ENCODE measurements around the gene DEPDC4.
"Not testable (repeated sequence)": the region's sequence is repeated elsewhere in the genome, so short reads cannot be mapped to it uniquely, and the experiment has no call there.

Gene DEPDC4

DNA sequence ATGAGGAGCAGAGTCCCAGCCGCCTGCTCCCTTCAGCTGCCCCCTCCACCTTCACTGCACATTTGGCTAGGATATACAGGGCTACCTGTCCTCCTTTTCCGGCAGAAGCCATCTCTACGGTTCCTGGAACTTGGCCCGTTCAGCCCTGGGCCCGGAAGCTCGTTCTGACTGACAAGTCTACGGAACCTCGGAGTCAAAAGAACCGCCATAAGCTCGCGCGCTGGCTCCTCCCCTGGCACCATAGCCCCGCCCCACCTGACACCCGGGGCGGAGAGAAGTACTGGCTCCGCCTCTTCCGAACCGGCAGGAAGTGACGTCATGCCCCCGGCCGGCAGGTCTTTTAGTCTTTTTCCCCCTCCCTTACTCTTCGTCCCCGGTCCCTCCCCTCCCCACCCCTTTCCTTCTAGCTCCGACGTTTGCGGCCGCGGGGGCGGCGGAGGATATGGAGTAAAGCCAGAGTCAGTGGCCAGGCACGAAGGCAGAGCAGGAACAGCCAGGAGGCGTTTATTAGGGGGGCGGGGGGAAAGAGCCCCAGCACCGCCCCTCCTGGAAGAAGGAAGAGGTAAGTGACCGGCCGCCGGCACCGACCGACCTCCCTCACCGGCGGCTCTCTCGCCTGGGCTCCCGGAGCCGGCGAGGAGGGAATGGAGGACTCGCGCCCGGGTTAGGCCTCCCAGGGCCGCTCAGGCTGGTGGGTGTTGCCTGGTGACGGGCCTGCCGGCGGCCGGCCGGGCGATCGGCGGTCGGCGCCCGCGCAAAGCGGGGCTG lies at the start of gene DEPDC4, which contains the start of gene SCYL2:
Gene DEPDC4, minus strand, starts transcription at position 245 of the 768 bp plus-strand sequence. Its CDS starts 3 bp downstream, at position 242.
Gene SCYL2, plus strand, starts transcription at position 343 of the 768 bp plus-strand sequence. CDS start 15,794 bp downstream, outside the sequence.
- peak; percentile 81 to 88 for DNase-seq (ENCODE audit: low read depth in 2 of 2)

DNA sequence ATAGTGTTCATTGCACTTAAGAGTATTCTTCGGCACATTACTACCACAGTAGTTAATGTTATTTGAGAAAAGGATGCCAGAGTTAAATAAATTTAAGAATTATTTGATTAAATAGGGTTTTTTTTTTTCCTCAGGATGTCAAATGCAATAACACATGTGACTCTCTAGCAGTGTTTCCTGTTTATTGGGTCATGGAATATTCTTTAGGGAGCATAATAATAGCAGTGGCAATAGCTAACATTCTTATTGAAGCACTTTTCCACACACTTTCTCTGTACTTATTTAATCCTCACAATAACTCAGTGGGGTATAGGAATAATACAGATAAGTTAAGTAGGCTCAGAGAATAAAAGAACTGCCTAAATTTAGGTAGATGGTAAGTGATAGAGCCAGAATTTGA lies 44.4 kb upstream of the DEPDC4 start:
- no peak for DNase-seq (ENCODE audit: low read depth in 2 of 2)

DNA sequence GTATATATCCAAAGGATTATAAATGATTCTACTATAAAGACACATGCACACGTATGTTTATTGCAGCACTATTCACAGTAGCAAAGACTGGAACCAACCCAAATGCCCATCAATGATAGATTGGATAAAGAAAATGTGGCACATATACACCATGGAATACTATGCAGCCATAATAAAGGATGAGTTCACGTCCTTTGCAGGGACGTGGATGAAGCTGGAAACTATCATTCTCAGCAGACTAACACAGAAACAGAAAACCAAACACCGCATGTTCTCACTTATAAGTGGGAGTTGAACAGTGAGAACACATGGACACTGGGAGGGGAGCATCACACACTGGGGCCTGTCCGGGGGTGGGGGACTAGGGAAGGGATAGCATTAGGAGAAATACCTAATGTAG lies 41.3 kb upstream of the DEPDC4 start:
- not testable (repeated sequence) for DNase-seq (ENCODE audit: low read depth in 2 of 2)

DNA sequence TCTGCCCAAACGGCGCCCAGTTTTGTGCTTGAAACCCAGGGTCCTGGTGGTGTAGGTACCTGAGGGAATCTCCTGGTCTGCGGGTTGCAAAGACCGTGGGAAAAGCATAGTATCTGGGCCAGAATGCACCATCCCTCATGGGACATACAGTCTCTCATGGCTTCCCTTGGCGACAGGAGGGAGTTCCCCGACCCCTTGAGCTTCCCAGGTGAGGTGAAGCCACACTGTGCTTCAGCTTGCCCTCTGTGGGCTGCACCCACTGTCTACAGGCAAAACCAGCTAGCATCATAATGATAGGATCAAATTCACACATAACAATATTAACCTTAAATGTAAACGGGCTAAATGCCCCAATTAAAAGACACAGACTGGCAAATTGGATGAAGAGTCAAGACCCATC lies 37.5 kb upstream of the DEPDC4 start:
- not testable (repeated sequence) for DNase-seq (ENCODE audit: low read depth in 2 of 2)

DNA sequence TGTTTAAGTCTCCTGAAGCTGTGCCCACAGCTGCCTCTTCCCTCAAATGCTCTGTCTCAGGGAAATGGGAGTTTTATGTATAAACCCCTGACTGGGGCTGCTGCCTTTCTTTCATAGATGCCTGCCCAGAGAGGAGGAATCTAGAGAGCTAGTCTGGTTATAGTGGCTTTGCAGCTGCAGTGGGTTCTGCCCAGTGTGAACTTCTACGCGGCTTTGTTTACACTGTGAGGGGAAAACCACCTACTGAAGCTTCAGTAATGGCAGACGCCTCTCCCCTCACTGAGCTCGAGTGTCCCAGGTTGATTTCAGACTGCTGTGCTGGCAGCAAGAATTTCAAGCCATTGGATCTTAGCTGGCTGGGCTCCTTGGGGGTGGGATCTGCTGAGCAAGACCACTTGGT lies 37.0 kb upstream of the DEPDC4 start:
- DNase-seq (ENCODE audit: low read depth in 2 of 2): no peak

DNA sequence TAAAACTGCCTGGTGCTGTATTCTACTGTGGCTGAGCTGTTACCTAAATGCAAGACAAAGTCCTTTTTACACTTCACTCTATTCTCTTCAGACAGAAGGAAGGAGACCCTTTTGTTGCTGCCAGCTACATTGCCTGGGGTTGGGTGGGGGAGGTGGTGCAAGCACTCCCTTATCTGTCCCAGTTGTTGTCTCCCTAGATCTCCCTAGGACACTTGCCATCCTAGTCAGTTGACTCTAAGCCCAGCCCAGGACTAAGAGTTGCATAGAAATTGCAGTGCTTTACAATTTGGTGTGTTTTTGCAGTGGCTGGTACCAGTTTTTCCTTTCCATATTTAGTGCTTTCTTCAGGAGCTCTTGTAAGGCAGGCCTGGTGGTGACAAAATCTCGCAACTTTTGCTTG lies 35.2 kb upstream of the DEPDC4 start:
- DNase-seq (ENCODE audit: low read depth in 2 of 2): no peak

DNA sequence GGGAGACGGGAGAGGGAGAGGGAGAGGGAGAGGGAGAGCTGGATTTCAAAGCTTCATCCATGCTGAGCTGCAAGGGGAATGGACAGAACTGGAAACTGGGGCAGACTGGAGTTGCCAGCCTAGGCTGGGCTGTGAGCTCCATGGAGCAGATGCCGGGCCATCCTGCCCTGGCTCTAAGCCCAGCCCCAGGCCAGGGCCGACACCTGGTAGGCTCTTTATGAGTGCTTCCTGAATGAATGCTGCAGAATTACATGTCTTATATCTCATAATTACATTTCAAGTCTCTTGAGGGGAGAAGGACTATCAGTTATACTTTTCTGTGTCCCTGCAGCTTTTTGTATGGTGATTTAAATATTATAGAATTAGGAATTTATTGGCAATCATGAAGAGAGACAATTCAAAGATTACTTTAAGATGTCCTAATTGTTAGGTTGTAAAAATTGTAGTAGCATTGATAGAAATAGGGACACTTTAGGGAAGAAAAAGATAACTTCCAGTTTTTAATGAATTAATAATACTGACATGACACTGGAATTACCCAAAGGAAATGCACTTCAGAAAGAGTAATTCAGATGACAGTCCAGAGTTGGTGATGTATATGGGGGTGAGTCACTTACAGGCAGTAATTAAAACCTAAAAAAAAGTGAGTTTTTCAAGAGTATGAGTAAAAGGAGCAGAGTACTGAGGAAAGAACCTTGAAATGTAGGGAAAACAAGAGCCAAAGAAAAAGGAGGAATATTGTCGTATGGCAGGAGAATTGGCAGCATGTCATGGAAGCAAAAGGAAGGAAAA lies 29.1 kb upstream of the DEPDC4 start:
- DNase-seq (ENCODE audit: low read depth in 2 of 2): no peak

DNA sequence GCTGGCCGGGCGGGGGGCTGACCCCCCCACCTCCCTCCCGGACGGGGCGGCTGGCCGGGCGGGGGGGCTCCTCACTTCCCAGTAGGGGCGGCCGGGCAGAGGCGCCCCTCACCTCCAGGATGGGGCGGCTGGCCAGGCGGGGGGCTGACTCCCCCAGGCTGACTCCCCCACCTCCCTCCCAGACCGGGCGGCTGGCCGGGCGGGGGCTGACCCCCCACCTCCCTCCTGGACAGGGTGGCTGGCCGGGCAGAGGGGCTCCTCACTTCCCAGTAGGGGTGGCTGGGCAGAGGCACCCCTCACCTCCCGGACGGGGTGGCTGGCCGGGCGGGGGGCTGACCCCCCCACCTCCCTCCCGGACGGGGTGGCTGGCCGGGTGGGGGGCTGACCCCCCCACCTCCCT lies 27.5 kb upstream of the DEPDC4 start:
- DNase-seq (ENCODE audit: low read depth in 2 of 2): not testable (repeated sequence)

DNA sequence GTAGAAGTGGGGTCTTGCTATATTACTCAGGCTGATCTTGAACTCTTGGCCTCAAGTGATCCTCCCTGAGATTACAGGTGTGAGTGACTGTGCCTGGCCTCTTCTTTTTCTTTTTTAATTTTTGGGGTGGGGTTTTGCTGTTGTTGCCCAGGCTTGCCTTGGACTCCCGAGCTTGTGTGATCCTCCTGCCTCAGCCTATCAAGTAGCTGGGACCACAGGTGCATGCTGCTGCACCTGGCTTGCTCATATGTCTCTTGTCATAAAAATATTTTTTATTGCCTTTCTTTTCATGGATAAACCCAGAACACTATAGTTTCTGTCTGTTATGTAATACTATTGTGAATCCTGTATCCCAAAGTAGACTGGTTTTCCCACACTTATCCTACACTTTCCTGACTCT lies 26.1 kb upstream of the DEPDC4 start:
- DNase-seq (ENCODE audit: low read depth in 2 of 2): no peak

DNA sequence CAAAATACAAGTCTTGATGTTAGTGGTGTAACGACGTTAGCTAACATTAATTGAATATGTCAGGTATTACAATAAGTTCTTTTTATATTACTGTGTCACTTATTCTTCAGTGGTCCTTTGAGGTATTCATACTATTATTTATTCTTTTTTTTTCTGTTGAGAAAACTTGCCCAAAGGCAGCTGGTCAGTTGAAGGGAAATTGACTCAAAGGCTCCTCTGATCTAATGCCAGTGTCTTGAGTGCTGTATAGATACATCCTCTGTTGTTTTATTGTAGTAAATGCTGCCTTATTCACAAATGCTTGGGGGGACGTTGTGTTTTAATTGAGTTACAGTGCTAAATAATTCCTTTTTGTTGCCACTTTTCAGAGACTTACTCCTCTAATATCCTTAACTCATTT lies 23.1 kb upstream of the DEPDC4 start:
- no peak for DNase-seq (ENCODE audit: low read depth in 2 of 2)

DNA sequence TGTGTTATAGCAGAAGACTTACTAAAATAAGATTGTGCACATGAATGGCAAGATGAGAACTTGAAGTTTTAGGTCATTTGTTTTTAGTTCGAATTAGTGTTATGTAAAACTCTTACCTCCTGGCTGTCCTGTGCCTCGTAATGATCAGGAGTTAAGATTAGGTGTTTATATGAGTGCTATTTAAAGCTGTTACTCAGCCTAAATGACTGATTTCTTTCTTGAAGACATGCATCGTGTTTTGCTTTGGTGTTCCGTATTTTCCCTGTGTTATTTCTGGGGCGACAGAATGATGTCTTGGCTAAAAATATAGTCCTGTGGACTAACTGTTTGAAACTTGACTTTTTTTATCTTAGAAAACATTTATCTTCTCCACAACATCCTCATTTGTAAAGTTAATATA lies 22.2 kb upstream of the DEPDC4 start:
- no peak for DNase-seq (ENCODE audit: low read depth in 2 of 2)

DNA sequence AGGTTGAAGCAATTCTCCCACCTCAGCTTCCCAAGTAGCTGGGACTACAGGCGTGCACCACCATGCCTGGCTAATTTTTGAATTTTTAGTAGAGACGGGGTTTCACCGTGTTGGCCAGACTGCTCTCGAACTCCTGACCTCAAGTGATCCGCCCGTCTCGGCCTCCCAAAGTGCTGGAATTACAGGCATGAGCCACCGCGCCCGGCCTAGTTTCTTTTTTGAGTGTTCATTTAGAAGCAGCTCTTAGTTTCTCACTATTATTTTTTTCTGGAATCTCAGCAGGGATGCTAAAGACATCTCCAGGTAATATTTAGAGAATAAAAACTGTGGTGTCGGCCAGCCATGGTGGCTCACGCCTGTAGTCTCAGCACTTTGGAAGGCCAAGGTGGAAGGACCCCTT lies 17.7 kb upstream of the DEPDC4 start:
- not testable (repeated sequence) for DNase-seq (ENCODE audit: low read depth in 2 of 2)

DNA sequence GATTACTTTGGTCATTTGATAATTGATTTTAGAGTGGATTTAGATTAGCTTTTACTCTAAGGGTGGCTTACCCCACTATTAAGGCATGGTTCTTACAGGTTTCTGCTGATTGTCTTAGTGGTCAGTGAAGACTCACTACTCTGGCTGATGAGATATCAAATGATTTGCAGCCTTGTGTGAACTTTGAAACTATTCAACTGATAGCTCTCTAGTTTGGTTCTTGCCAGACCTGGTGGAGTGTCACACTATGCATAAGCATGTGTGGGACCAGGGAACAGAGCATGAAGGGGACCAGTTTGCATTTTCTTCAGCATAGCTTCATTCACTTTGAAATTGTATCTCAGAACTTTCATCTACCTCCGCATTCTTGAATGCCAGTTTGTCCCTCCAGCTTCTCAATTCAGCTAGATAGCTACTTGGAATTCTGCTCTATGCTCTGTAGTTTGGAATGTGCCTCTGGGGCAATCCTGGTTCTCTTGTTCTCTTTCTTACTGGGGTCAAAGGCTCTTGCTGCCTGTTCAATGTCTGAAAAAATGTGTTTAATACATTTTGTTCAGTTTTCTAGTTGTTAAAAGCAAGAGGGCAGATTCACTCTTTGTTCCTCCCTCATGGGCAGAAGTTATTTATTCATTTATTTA lies 12.8 kb upstream of the DEPDC4 start:
- no peak for DNase-seq (ENCODE audit: low read depth in 2 of 2)

DNA sequence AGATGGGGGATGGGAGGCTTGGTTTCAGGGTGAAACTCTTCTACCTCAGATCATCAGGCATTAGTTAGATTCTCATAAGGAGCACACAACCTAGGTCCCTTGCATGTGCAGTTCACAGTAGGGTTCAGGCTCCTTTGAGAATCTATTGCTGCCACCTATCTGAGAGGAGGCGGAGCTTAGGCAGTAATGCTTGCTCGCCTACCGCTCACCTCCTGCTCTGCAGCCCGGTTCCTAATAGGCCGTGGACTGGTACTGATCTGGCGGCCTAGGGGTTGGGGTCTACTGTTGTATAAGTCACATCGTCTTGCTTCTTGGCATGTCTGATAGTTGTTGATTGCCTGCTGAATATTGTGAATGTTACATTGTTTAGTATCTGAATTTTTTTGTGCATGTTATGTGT lies 12.3 kb upstream of the DEPDC4 start:
- DNase-seq (ENCODE audit: low read depth in 2 of 2): no peak

DNA sequence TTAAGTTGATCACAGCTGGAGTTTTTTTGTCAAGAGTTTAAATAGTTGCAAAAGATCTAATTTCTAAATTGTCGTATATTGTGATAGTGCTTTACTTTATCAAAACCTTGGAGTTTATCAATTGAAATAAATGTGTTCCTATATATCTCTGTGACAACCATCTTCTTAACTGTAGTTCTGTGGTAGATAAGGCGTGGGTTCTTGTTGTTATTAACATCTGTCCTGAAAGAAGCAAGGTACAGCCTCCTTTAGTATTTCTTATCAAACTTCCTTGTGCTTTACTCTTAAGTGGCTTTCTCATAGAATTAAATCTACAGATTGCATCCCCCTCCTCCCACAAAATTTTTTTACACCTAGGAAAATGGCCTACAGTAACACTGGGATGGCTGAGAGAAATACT lies 7.4 kb upstream of the DEPDC4 start:
- DNase-seq (ENCODE audit: low read depth in 2 of 2): no peak

DNA sequence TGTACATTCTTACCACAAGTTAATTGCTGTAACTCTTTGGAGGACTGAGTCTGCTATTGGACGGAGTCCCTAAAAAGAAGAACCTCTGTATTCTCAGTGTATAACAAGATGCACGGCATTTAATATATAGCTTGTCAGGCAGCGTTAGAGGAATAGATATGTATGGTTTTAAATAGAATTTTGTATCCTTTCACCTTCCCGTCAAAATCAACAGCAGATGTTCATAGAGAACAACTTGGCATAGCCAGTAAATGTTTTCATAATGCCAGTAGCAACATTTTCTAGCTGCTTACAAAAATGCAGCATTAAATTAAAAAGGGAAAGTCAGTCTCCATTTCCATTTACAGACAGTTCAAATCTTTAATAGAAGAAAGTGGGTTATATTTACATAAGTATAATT lies 6.9 kb upstream of the DEPDC4 start:
- no peak for DNase-seq (ENCODE audit: low read depth in 2 of 2)

DNA sequence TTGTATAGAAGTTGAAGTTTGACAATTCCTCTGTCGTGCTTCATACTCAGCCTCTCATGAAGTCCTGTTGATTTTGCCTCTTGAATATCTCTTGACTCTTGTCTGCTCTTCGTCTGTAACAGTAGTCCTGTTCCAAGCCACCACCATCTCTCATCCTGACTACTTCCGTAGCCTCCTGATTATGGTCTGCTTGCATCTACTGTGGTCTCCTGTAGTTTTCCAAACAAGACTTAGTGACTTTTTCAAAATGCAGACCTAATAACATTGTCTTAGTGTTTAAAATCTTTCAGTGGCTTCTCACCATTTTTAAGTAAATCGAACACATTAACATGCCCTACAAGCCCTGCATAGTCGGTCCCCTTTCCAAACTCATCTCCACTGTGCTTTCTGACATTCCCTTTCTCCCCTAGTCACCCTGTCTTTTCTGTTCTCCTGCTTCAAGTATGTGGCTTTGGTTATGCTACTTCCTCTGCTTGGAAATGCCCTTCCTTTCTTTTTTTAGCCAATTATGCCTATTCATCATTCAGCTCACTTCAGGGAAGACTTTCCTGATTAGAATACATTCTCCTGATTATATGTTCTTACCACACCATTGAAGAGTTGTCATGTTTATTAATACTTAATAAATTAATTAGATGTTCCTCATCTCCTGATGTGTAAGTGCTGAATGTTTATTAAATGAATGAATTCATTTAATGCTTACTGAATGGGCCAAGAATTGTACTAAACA lies 2.1 kb upstream of the DEPDC4 start:
- DNase-seq (ENCODE audit: low read depth in 2 of 2): no peak

DNA sequence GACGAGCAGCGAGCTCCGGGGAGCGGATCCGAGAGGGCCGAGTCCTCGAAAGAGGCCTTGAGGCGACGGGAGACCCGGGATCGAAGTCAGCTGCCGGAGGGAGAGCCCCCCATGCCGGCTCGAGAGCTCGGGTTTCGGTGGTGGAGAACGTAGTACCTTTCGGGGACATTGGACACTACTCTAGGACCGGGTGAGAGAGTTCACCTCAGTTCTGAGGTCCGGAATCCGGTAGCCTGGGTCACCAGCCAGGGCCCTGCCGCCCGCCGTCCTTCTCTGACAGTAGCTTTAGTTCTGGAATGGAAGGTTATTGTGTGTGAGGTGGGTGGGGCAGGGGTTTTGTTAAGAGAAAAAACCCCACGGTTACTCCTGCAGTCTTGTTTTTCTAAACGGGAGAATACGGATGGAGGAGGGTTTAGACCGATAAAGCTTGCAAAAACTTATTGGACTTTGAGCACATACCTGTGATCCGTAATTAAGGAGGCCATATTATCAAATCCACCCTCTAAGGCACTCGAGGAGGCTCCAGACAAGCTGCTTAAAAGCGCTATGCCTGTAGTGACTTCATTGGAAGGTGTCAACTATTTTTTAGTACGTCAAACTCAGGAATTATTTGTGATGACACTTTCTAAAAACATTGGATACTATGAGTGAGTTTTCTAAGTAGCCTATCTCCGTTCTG lies 863 bp upstream of the DEPDC4 start:
- no peak for DNase-seq (ENCODE audit: low read depth in 2 of 2)

DNA sequence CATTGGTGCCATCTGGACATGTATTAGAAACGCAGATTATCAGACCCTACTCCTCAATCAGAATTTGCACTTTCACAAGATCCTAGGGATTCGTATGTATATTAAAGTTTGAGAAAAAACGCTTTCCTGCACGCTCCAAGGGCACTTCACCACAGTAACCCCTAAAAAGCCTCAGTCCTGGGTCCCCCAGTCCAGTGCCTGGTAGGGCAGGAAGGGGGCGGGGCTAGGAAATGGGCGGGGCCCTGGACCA lies 369 bp downstream of the DEPDC4 start:
- peak; percentile 93 to 96 for DNase-seq (ENCODE audit: low read depth in 2 of 2)

DNA sequence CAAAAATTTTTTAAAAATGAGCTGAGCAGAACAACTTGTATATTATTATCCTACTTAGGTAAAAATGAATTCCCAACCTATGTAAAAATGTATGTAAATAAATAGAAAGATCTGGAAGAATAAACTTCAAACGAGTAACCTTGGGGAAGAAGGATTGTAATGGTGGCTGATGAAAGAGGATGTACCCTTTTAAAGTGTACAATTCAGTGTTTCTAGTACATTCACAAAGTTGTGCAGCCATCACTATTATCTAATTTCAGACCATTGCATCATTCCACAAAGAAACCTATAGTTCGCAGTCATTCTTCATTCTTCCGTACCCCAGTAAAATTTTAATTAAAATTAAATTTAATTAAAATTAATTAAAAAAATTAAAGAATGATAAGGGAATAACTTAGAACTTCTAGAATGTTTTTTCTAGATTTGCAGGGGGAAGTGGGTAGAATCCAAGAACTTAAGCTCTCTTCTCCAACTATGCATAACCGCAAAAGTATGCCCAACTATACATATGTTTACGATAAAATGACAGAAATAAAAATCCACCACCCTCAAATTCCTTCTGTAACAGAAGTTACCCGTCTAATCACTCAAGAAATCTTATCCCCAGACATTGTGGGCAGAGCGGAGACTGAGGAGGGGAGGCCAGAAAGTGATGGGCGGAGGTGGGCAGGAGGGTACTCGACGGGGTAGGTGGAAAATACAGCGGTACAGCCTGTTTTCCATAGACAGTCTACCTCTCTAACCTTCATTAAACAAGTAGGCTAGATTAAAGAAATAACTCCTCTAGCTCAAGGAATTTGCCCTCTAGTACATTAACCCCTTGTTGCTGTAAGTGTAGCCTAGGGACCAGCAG lies 921 bp downstream of the DEPDC4 start:
- DNase-seq (ENCODE audit: low read depth in 2 of 2): no peak

DNA sequence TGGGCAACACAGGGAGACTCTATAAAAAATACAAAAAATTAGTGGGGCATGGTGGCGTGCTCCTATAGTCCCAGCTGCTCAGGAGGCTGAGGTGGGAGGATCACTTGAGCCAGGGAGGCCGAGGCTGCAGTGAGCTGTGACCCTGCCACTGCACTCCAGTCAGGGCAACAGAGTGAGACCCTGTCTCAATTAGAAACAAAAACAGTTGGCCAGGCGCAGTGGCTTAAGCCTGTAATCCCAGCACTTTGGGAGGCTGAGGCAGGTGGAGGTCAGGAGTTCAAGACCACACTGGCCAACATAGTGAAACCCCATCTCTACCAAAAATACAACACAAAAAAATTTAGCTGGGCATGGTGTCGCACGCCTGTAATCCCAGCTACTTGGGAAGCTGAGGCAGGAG lies 1.8 kb downstream of the DEPDC4 start:
- DNase-seq (ENCODE audit: low read depth in 2 of 2): not testable (repeated sequence)

Measured in activated CD4-positive, alpha-beta T cell treated with anti-CD3 and anti-CD28 coated beads for 24 hours (primary cell).